ENCODE results near the gene PKHD1. TPM values are rescaled to one million over a fixed set of nuclear protein-coding genes. Genes with fewer than 3 reads are reported as not detected.

The PKHD1 gene
- total and polyA plus RNA-seq, 9 donors = 0.01 to 0.12 (median 0.05) TPM; not detected in 3

- no peaks in the 10 kb centered on the region for H3K27me3 ChIP-seq
- H3K4me1 ChIP-seq (ENCODE audit: insufficient read depth) = no peaks in the 10 kb centered on the region
- no peaks in the 10 kb centered on the region for H3K36me3 ChIP-seq
- WGBS, 3 donors = 70 to 77% (median 71%) methylated on average over 1 of the region's 1 CpG
- no peaks in the 10 kb centered on the region for H3K9me3 ChIP-seq
- no peak overlapping the region for H3K27ac ChIP-seq
- intact Hi-C loops (cut with DNase I) = no loop called here
- no peak for TF ChIP-seq EP300 (IDR thresholded peaks at IDR 0.05)
- no peak for TF ChIP-seq POLR2A (IDR thresholded peaks at IDR 0.05)
- no peak for TF ChIP-seq CTCF (IDR thresholded peaks at IDR 0.05)
- H3K4me3 ChIP-seq = no peak overlapping the region
- no peak for DNase-seq
These were observed 275.2 kb downstream of the PKHD1 start for GRCh38 chr6:51812231-51812630.

GRCh38 chr6:51805517-51805916, 281.9 kb downstream of the PKHD1 start:
- WGBS, 3 donors = 65 to 74% (median 73%) methylated on average over 1 of the region's 1 CpG
- Histone ChIP-seq H3K4me3 (no peak overlapping the region), H3K27ac (no peak overlapping the region), H3K4me1 (ENCODE audit: insufficient read depth) (no peaks in the 10 kb centered on the region), H3K9me3 (no peaks in the 10 kb centered on the region), H3K36me3 (no peaks in the 10 kb centered on the region), H3K27me3 (no peaks in the 10 kb centered on the region)
- TF ChIP-seq CTCF (IDR thresholded peaks at IDR 0.05) = no peak
- TF ChIP-seq EP300 (IDR thresholded peaks at IDR 0.05) = no peak
- TF ChIP-seq POLR2A (IDR thresholded peaks at IDR 0.05) = no peak
- intact Hi-C loops (cut with DNase I) = no loop called here
- no peak for DNase-seq

- Histone ChIP-seq H3K36me3 (no peaks in the 10 kb centered on the region), H3K4me3 (no peak overlapping the region), H3K4me1 (ENCODE audit: insufficient read depth) (no peaks in the 10 kb centered on the region), H3K27me3 (no peaks in the 10 kb centered on the region), H3K9me3 (no peaks in the 10 kb centered on the region), H3K27ac (no peak overlapping the region)
- no peak for DNase-seq
- intact Hi-C loops (cut with DNase I) = no loop called here
- TF ChIP-seq POLR2A (IDR thresholded peaks at IDR 0.05) (no peak), EP300 (IDR thresholded peaks at IDR 0.05) (no peak), CTCF (IDR thresholded peaks at IDR 0.05) (no peak)
These were observed 286.8 kb downstream of the PKHD1 start for GRCh38 chr6:51800603-51801002.

- Histone ChIP-seq H3K36me3 (no peaks in the 10 kb centered on the region), H3K9me3 (no peaks in the 10 kb centered on the region), H3K27ac (no peak overlapping the region), H3K27me3 (no peaks in the 10 kb centered on the region), H3K4me1 (ENCODE audit: insufficient read depth) (no peaks in the 10 kb centered on the region), H3K4me3 (no peak overlapping the region)
- intact Hi-C loops (cut with DNase I) = no loop called here
- WGBS, 3 donors = 87 to 89% (median 87%) methylated on average over 3 of the region's 3 CpGs
- no peak for DNase-seq
- TF ChIP-seq CTCF (IDR thresholded peaks at IDR 0.05) = no peak
- TF ChIP-seq POLR2A (IDR thresholded peaks at IDR 0.05) = no peak
- no peak for TF ChIP-seq EP300 (IDR thresholded peaks at IDR 0.05)
These were observed 294.0 kb downstream of the PKHD1 start for GRCh38 chr6:51793393-51793792.
